MM.1S (cell line): Measurements from ENCODE around the gene NBAS.

Source experiments
- DNase-seq: peaks from one replicate; pipeline ENCODE4 v3.0.0-alpha.2; 2015
- H2AFZ ChIP-seq: fragments of 300-600 bp; sonication (generic); 2 replicates; pipeline ENCODE4 v1.6.0; 2016; ENCODE audit warnings: antibody characterized with exemption, low read length
- H3F3A ChIP-seq: fragments of 300-600 bp; sonication (generic); 2 replicates; pipeline ENCODE4 v1.6.1; 2016; ENCODE audit warnings: mild to moderate bottlenecking, antibody characterized with exemption, low read length, moderate library complexity, mixed read lengths; ENCODE audit not compliant: insufficient read depth
- H3K27ac ChIP-seq: fragments of 300-600 bp; sonication (generic); 2 replicates; pipeline ENCODE4 v1.5.1; 2016; ENCODE audit warnings: mild to moderate bottlenecking, low read length
- H3K27me3 ChIP-seq: fragments of 300-600 bp; sonication (generic); replicated peaks from 2 replicates; pipeline ENCODE4 v1.6.0; 2016; ENCODE audit warnings: low read length; ENCODE audit not compliant: insufficient read depth
- H3K36me3 ChIP-seq: fragments of 300-600 bp; sonication (generic); replicated peaks from 2 replicates; pipeline ENCODE4 v1.6.1; 2016; ENCODE audit warnings: mild to moderate bottlenecking, low read length, mixed read lengths; ENCODE audit not compliant: insufficient read depth
- H3K4me1 ChIP-seq: fragments of 300-600 bp; sonication (generic); 2 replicates; pipeline ENCODE4 v1.6.1; 2016; ENCODE audit warnings: low read length, mixed read lengths
- H3K4me2 ChIP-seq: fragments of 300-600 bp; sonication (generic); 2 replicates; pipeline ENCODE4 v1.6.0; 2016; ENCODE audit warnings: low read depth, low read length
- H3K4me3 ChIP-seq: fragments of 300-600 bp; sonication (generic); 2 replicates; pipeline ENCODE4 v1.5.1; 2016; ENCODE audit warnings: low read length, mixed read lengths
- H3K79me2 ChIP-seq: fragments of 300-600 bp; sonication (generic); 2 replicates; pipeline ENCODE4 v1.6.1; 2016; ENCODE audit warnings: mixed run types, low read length, mixed read lengths
- H3K9ac ChIP-seq: fragments of 300-600 bp; sonication (generic); 2 replicates; pipeline ENCODE4 v1.6.1; 2016; ENCODE audit warnings: low read length, mixed read lengths
- H3K9me2 ChIP-seq: fragments of 300-600 bp; sonication (generic); replicated peaks from 2 replicates; pipeline ENCODE4 v1.6.1; 2016; ENCODE audit warnings: mild to moderate bottlenecking, low read length, mixed read lengths; ENCODE audit not compliant: insufficient read depth
- H3K9me3 ChIP-seq: fragments of 300-600 bp; sonication (generic); replicated peaks from 2 replicates; pipeline ENCODE4 v1.6.1; 2016; ENCODE audit warnings: mild to moderate bottlenecking, low read length, mixed read lengths; ENCODE audit not compliant: insufficient read depth
- H4K20me1 ChIP-seq: fragments of 300-600 bp; sonication (generic); 2 replicates; pipeline ENCODE4 v1.6.1; 2016; ENCODE audit warnings: mild to moderate bottlenecking, low read length, moderate library complexity, mixed read lengths; ENCODE audit not compliant: insufficient read depth
- CTCF ChIP-seq: fragments of 300-600 bp; sonication (generic); IDR thresholded peaks from 2 replicates; pipeline ENCODE4 v1.5.1; 2016; ENCODE audit warnings: antibody characterized with exemption, low read length, mixed read lengths
- EZH2 ChIP-seq: fragments of 300-600 bp; sonication (generic); optimal IDR thresholded peaks from 2 replicates; pipeline ENCODE3; 2017; ENCODE audit warnings: low read depth, mild to moderate bottlenecking, antibody characterized with exemption, low read length, mixed read lengths
- EZH2phosphoT487 ChIP-seq: fragments of 300-600 bp; sonication (generic); IDR thresholded peaks from 2 replicates; pipeline ENCODE4 v1.6.1; 2018; ENCODE audit warnings: antibody characterized with exemption, low read length

Gene NBAS

GRCh38 chr2:15580451-15580850 lies 19.3 kb upstream of the NBAS start:
- H3K9ac ChIP-seq = no peak overlapping the region
- no peaks in the 10 kb centered on the region for H4K20me1 ChIP-seq
- no peak overlapping the region for H2AFZ ChIP-seq
- no peaks in the 10 kb centered on the region for H3K36me3 ChIP-seq
- H3K4me1 ChIP-seq = no peaks in the 10 kb centered on the region
- TF ChIP-seq CTCF = no peak
- no peak for TF ChIP-seq EZH2phosphoT487
- TF ChIP-seq EZH2 = no peak
- no peak overlapping the region for H3K4me3 ChIP-seq
- no peaks in the 10 kb centered on the region for H3K79me2 ChIP-seq
- no peaks in the 10 kb centered on the region for H3K27me3 ChIP-seq
- H3K27ac ChIP-seq = no peak overlapping the region
- H3K9me3 ChIP-seq = no peaks in the 10 kb centered on the region
- H3K4me2 ChIP-seq = no peak overlapping the region
- no peak for DNase-seq
- no peaks in the 10 kb centered on the region for H3K9me2 ChIP-seq
- H3F3A ChIP-seq = peaks cover 4% of the 10 kb centered on the region; the same call in 1 of the 2 replicates

GRCh38 chr2:15579641-15580040 lies 18.5 kb upstream of the NBAS start:
- TF ChIP-seq EZH2phosphoT487 = no peak
- no peak for TF ChIP-seq CTCF
- no peak for TF ChIP-seq EZH2
- no peaks in the 10 kb centered on the region for H3K79me2 ChIP-seq
- H3K27ac ChIP-seq = no peak overlapping the region
- H3K9me3 ChIP-seq = no peaks in the 10 kb centered on the region
- no peak overlapping the region for H3K4me3 ChIP-seq
- no peak overlapping the region for H3K9ac ChIP-seq
- no peaks in the 10 kb centered on the region for H4K20me1 ChIP-seq
- no peak overlapping the region for H2AFZ ChIP-seq
- H3K9me2 ChIP-seq = no peaks in the 10 kb centered on the region
- H3K27me3 ChIP-seq = no peaks in the 10 kb centered on the region
- no peaks in the 10 kb centered on the region for H3K4me1 ChIP-seq
- H3F3A ChIP-seq = peaks cover 4% of the 10 kb centered on the region; the same call in 1 of the 2 replicates
- no peak for DNase-seq
- no peak overlapping the region for H3K4me2 ChIP-seq
- H3K36me3 ChIP-seq = no peaks in the 10 kb centered on the region

- H3K4me1 ChIP-seq = no peaks in the 10 kb centered on the region
- DNase-seq = peak; percentile 85
- H2AFZ ChIP-seq = no peak overlapping the region
Observed at GRCh38 chr2:15577071-15577735, 16.1 kb upstream of the NBAS start.

More at GRCh38 chr2:15577071-15577735, 16.1 kb upstream of the NBAS start:
- Histone ChIP-seq H3K4me3 (no peak overlapping the region), H3K36me3 (no peaks in the 10 kb centered on the region), H3K9me3 (no peaks in the 10 kb centered on the region), H3F3A (peaks cover 4% of the 10 kb centered on the region; the same call in 1 of the 2 replicates), H3K79me2 (no peaks in the 10 kb centered on the region), H3K9me2 (no peaks in the 10 kb centered on the region), H4K20me1 (no peaks in the 10 kb centered on the region), H3K9ac (no peak overlapping the region), H3K4me2 (peak overlapping the region; percentile 10; the same call in 1 of the 2 replicates), H3K27me3 (no peaks in the 10 kb centered on the region), H3K27ac (no peak overlapping the region)
- TF ChIP-seq EZH2 (no peak), CTCF (peak; percentile 94), EZH2phosphoT487 (no peak)
